ENCODE results near the gene SLF1.

Gene SLF1

DNA sequence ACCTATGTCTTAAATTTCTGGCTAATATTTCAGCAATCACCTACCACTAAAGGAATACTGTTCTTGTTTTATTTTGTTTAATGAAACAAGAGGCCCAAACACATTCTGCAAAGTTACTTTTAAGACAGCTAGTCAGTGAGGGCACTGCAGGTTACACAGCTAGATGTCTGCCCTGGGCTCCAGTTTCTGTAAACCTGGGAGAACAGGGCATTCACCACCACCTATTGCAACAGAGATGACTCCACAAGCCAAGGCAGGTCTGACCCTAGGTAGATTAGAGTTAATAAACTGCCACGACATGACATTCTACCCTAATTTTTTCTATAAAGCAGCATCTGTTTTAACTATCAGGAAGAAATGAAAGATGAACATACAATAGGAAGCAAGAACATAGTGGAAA is 90.8 kb downstream of the SLF1 start:
- DNase-seq (ENCODE audit: low spot score) (no peak), FAIRE-seq (no peak)

- no peak for FAIRE-seq
- no peak for DNase-seq (ENCODE audit: low spot score)
Observed at GRCh38 chr5:94711785-94712184, 93.3 kb downstream of the SLF1 start.

DNA sequence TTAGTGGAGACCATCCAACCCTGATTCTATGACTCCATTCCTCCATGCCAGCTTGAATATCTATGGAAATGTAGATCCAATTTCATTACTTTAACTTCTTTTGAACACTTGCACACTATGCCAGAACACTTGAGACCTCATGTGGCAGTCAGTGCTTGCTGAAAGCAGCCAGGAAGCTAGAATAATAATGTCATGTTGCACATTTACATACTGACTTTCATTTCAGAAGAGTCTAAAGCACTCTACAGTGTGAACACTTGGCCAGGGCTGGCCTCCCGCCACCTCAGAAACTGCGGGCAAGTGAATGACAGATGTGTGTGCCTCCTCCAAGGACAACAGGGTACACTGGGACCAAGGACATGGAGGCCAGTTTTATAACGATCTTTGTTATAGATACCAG is 97.3 kb downstream of the SLF1 start:
- FAIRE-seq = no peak

GRCh38 chr5:94725142-94725541 is 106.7 kb downstream of the SLF1 start:
- DNase-seq (ENCODE audit: low spot score) = no peak
- FAIRE-seq = no peak

More for the DNA sequence above, 97.3 kb downstream of the SLF1 start:
- DNase-seq (ENCODE audit: low spot score) = no peak

DNA sequence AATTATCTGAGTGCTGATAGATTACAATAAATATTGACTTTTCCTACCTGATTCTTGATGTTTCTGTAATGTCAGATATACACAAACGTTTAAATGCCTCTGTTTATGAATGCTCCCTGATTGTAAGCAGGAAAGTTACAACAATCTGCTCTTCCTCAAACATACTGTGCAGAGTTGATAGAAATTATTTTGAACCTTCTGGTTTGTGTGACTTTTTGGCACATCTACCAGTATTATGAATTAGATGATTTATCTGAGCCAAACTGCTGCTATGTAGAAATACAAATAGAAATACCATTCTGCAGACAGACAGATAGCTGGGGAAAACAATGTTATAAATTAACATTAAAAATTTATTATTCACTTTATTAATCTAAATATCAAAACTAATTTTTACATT is 113.0 kb downstream of the SLF1 start:
- DNase-seq (ENCODE audit: low spot score) (no peak), FAIRE-seq (no peak)

DNA sequence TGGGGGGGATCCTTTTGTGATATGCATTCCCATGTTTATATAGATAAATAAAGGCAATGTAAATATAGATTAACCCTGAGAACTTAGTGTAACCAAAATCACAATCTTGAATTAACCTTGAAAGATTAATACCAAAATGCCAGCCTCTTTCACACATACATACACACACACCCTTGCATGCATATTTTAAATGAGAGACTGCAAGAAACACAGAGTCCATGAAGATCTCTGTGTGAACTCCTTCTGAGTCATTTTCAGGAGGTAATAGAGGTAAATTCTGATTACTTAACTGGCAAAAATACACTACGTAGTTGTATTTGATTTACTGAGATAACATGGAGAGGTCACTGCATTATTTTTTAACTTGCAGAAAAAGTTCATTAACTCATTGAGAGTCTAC is 118.0 kb downstream of the SLF1 start:
- FAIRE-seq (no peak), DNase-seq (ENCODE audit: low spot score) (no peak)

DNA sequence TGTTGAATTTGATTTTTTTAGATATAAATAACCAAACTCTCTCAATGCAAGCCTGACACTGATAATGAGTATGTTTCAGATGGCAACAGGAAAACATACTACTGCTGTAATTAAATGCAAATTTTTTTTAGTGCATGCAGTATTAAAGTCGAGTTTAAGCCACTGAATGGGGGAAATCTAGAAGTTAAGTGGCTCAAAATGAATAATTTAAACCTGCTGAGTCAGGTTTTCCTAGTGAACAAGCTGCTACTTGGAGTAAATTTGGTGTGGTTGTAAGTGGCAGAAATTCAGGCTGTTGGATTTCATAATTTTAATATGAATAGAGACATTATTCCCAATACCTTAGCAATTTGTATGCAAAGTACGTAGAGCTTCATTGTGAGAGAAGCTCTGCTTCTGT is 121.8 kb downstream of the SLF1 start:
- FAIRE-seq (no peak), DNase-seq (ENCODE audit: low spot score) (no peak)

DNA sequence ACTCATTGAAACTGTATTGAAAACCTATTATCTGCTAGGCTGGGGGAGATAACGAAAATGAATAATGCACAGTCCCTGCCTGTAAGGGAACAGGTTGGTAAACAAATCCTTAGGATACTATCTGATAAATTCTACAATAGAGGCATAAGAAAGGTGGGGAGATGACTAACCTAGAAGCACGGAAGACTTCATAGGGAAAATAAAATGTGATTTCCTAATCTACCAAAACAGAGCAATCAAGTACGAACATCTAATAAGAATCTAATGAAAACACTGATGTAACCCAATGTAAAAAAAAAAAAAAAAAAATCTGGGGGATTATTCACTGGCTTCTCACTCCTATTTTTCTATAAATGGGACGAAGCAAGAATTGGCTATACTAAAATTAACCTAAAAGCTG is 124.4 kb downstream of the SLF1 start:
- DNase-seq (ENCODE audit: low spot score) = no peak
- FAIRE-seq = no peak

DNA sequence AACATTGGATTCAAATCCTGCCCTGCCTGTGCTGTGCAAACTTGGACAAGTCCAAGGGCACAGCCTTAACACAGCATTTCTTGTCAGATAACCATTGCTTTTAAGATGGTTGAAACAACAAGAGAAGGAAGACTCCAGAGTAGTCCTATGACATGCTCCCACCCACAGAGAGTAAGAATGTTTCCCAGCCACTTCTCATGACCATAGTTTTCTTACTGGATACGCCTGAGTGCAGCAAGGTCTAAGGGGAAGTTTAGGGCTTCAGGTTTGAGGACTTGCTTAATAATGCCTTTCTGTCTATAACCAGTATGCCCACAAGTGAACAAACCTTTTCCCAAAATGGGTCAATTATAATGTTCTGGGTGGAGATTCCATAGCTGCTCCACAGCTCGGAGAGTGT is 126.4 kb downstream of the SLF1 start:
- FAIRE-seq = no peak
- DNase-seq (ENCODE audit: low spot score) = no peak

- FAIRE-seq = no peak
- peak; percentile 35 for DNase-seq (ENCODE audit: low spot score)
Observed at GRCh38 chr5:94745786-94746730, 127.6 kb downstream of the SLF1 start.

DNA sequence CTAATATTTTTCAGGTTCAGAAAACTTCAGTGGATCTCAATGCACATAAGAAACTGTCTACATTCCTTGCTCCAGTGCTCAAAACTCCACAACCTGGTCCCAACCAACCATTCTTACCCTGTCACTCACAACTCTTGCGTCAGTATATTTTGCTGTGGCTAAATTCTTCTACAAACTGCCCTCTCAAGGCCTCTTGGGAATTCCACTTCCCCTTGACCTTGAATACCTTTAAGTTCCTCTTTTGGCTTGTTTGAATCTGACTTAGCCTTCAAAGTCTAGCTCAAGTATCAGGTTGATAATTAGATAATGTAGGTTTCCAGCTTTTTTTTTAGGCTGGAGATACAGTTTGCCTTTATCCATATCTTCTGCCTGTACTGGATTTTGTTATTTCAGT is 128.3 kb downstream of the SLF1 start:
- DNase-seq (ENCODE audit: low spot score) = no peak
- FAIRE-seq = no peak

Measured in urothelium cell line (cell line).